ENCODE data around the gene CDCP2.

The CDCP2 gene

GRCh38 chr1:54180701-54181360, 28.0 kb upstream of the CDCP2 start:
- TF ChIP-seq, protein P1, sequence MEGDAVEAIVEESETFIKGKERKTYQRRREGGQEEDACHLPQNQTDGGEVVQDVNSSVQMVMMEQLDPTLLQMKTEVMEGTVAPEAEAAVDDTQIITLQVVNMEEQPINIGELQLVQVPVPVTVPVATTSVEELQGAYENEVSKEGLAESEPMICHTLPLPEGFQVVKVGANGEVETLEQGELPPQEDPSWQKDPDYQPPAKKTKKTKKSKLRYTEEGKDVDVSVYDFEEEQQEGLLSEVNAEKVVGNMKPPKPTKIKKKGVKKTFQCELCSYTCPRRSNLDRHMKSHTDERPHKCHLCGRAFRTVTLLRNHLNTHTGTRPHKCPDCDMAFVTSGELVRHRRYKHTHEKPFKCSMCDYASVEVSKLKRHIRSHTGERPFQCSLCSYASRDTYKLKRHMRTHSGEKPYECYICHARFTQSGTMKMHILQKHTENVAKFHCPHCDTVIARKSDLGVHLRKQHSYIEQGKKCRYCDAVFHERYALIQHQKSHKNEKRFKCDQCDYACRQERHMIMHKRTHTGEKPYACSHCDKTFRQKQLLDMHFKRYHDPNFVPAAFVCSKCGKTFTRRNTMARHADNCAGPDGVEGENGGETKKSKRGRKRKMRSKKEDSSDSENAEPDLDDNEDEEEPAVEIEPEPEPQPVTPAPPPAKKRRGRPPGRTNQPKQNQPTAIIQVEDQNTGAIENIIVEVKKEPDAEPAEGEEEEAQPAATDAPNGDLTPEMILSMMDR (IDR thresholded peaks at IDR 0.05; ENCODE audit: poor library complexity, severe bottlenecking): no peak
- no peak overlapping the region for H3K27ac ChIP-seq (ENCODE audit: poor library complexity, severe bottlenecking)
- H3K4me1 ChIP-seq (ENCODE audit: insufficient read depth, poor library complexity, severe bottlenecking): no peaks in the 10 kb centered on the region
- H3K36me3 ChIP-seq (ENCODE audit: low read depth): no peaks in the 10 kb centered on the region
- H3K4me3 ChIP-seq (ENCODE audit: severe bottlenecking): no peak overlapping the region
- no peaks in the 10 kb centered on the region for H3K27me3 ChIP-seq (ENCODE audit: insufficient read depth, poor library complexity, severe bottlenecking)
- no peak for ATAC-seq (ENCODE audit: low read depth)
- DNase-seq (ENCODE audit: low spot score): no peak
- no peaks in the 10 kb centered on the region for H3K9me3 ChIP-seq (ENCODE audit: severe bottlenecking)

DNA sequence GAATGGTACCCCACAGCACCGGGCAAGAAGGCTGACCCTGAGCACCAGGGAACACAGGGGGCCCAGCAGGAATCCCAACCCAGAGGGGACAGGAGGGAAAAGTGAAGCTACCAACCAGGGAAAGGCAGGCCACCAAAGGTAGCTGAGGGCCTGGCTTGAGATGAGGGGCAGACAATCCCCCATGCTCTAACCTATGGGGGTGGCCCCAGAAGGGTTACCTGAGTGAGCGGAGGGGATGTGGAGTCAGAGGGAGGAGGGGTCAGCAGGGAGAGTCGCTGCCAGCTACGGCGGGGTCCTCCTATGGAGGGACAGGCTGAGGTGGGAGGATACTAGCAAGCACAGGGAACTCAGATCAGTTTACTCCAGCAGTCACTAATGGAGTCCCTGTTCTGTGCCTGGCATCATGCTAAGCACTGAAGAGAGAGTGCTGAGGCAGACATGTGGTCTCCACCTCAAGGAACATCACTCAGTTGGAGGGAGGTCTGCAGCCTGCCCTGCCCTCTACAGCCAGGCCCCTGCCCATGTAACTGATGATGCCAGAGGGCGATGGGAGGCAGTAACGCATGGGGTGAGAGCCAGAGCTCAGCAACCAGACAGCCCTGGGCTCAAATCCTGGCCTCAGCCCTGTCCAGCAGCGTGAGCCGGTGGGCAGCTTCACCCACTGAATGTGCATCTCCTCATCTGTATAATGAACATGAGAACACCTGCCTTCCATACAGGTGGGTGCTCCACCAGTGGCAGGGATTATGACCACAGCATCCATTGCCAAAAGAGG, 25.7 kb upstream of the CDCP2 start:
- Histone ChIP-seq H3K27ac (ENCODE audit: poor library complexity, severe bottlenecking) (no peak overlapping the region), H3K4me1 (ENCODE audit: insufficient read depth, poor library complexity, severe bottlenecking) (no peaks in the 10 kb centered on the region), H3K9me3 (ENCODE audit: severe bottlenecking) (no peaks in the 10 kb centered on the region), H3K36me3 (ENCODE audit: low read depth) (no peaks in the 10 kb centered on the region), H3K27me3 (ENCODE audit: insufficient read depth, poor library complexity, severe bottlenecking) (no peaks in the 10 kb centered on the region), H3K4me3 (ENCODE audit: severe bottlenecking) (no peak overlapping the region)
- DNase-seq (ENCODE audit: low spot score) (no peak), ATAC-seq (ENCODE audit: low read depth) (no peak)
- TF ChIP-seq, protein P1 (IDR thresholded peaks at IDR 0.05; ENCODE audit: poor library complexity, severe bottlenecking): no peak

DNA sequence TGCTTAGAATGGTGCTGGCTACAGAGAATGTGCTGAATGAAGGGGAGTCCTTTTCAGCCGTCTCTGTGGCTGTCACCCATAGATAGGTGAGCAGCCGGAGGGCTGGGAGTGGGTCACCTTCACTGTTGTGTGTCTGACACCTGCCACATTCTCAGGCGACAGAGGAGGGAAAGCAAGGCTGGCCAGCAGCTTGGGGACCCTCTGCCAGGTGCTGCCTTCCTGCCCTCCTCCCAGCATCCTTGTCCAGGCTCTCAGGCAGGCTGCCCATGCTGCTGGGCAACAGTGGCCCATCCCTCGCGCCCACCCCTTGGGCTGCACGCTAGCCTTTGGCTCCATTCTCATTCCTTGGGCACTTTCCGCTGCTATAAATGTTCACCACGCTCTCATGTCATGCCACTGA, 24.9 kb upstream of the CDCP2 start:
- TF ChIP-seq, protein P1 (IDR thresholded peaks at IDR 0.05; ENCODE audit: poor library complexity, severe bottlenecking): no peak
- Histone ChIP-seq H3K27ac (ENCODE audit: poor library complexity, severe bottlenecking) (no peak overlapping the region), H3K4me3 (ENCODE audit: severe bottlenecking) (no peak overlapping the region), H3K9me3 (ENCODE audit: severe bottlenecking) (no peaks in the 10 kb centered on the region), H3K27me3 (ENCODE audit: insufficient read depth, poor library complexity, severe bottlenecking) (no peaks in the 10 kb centered on the region), H3K4me1 (ENCODE audit: insufficient read depth, poor library complexity, severe bottlenecking) (no peaks in the 10 kb centered on the region), H3K36me3 (ENCODE audit: low read depth) (no peaks in the 10 kb centered on the region)
- DNase-seq (ENCODE audit: low spot score) (no peak), ATAC-seq (ENCODE audit: low read depth) (no peak)

DNA sequence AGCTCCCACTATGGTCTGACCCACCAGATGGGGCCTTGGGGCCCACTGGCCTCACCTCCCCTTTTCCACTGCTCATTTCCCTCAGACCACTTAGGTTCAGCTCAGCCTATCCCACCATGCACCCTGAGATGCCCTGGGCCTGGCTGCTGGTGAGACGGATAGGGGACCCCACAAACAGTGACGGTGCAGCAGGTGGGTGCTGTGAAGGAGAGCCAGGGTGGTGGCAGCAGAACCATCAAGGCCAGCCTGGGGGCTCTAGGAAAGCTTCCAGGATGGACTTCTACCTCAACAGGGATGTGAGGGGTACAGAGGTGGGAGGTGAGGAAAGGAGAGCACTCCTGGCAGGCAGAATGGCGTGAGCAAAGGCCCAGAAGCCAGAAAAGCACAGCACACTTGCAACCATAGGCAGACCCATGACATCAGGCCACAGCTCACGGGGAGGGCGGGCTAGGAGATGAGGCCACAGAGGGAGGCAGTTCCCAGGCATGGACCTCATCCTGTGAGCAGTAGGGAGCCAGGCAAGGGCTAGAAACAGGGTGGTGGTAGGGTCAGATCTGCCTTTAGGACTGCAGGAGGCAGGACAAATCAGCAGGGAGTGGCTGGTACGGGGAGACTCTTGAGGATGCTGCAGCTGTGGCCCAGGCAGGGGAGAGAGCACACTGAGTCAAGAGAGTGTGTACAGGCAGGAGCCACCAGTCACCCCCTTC, 24.0 kb upstream of the CDCP2 start:
- Histone ChIP-seq H3K4me1 (ENCODE audit: insufficient read depth, poor library complexity, severe bottlenecking) (no peaks in the 10 kb centered on the region), H3K4me3 (ENCODE audit: severe bottlenecking) (no peak overlapping the region), H3K36me3 (ENCODE audit: low read depth) (no peaks in the 10 kb centered on the region), H3K9me3 (ENCODE audit: severe bottlenecking) (no peaks in the 10 kb centered on the region), H3K27me3 (ENCODE audit: insufficient read depth, poor library complexity, severe bottlenecking) (no peaks in the 10 kb centered on the region), H3K27ac (ENCODE audit: poor library complexity, severe bottlenecking) (no peak overlapping the region)
- DNase-seq (ENCODE audit: low spot score): no peak
- no peak for ATAC-seq (ENCODE audit: low read depth)
- TF ChIP-seq, protein P1 (IDR thresholded peaks at IDR 0.05; ENCODE audit: poor library complexity, severe bottlenecking): no peak

All from RWPE2 (cell line).